HEK293T (cell line): ENCODE data around the gene FHIP1A.

Experiments used
- ARNT ChIP-seq: fragments of 450-650 bp; IDR thresholded peaks from 2 replicates; pipeline ENCODE4 v1.6.1; 2017; ENCODE audit warnings: mild to moderate bottlenecking
- BHLHE40 ChIP-seq: fragments of 450-650 bp; IDR thresholded peaks from 2 replicates; pipeline ENCODE4 v1.6.1; 2016; ENCODE audit warnings: mild to moderate bottlenecking, moderate library complexity, borderline replicate concordance
- ELF4 ChIP-seq: fragments of 450-650 bp; IDR thresholded peaks from 2 replicates; pipeline ENCODE4 v1.6.1; 2017; ENCODE audit warnings: antibody characterized with exemption
- FOXK2 ChIP-seq: fragments of 450-650 bp; IDR thresholded peaks from 2 replicates; pipeline ENCODE4 v1.6.1; 2016; ENCODE audit warnings: mild to moderate bottlenecking
- FOXM1 ChIP-seq: fragments of 450-650 bp; IDR thresholded peaks from 2 replicates; pipeline ENCODE4 v1.6.1; 2017; ENCODE audit warnings: mild to moderate bottlenecking, borderline replicate concordance
- LEF1 ChIP-seq: fragments of 450-650 bp; IDR thresholded peaks from 2 replicates; pipeline ENCODE4 v1.6.1; 2017; ENCODE audit warnings: mild to moderate bottlenecking, borderline replicate concordance
- NFRKB ChIP-seq: fragments of 450-650 bp; IDR thresholded peaks from 2 replicates; pipeline ENCODE4 v1.6.1; 2016; ENCODE audit warnings: mild to moderate bottlenecking, moderate library complexity
- PKNOX1 ChIP-seq: fragments of 450-650 bp; IDR thresholded peaks from 2 replicates; pipeline ENCODE4 v1.6.1; 2016
- SP1 ChIP-seq: fragments of 450-650 bp; IDR thresholded peaks from 2 replicates; pipeline ENCODE4 v1.6.1; 2017
- SUZ12 ChIP-seq: fragments of 450-650 bp; IDR thresholded peaks from 2 replicates; pipeline ENCODE4 v1.6.1; 2016; ENCODE audit warnings: mild to moderate bottlenecking
- TARDBP ChIP-seq: fragments of 450-650 bp; IDR thresholded peaks from 2 replicates; pipeline ENCODE4 v1.6.1; 2016
- ZNF384 ChIP-seq: fragments of 450-650 bp; IDR thresholded peaks from 2 replicates; pipeline ENCODE4 v1.6.1; 2016

DNA sequence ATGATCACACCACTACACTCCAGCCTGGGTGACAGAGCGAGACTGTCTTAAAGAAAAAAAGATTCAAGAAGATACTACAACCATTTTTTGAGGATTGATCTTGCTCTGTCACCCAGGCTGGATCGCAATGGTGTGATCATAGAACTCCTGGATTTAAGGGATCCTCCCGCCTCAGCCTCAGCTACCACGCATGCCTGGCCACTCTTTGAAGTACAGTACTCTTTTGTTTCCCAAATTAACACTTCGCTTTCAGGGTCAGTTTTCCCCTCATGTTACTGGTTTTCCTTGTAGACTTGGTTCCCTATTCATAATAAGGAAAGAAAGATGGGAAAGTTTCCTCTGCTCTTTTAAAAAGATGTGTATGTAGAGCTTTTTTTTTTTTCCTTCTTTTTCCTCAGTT is 34.3 kb downstream of the FHIP1A start:
- TF ChIP-seq SUZ12 (no peak), NFRKB (no peak), FOXM1 (no peak), ZNF384 (no peak), ELF4 (no peak), TARDBP (no peak), BHLHE40 (no peak), PKNOX1 (no peak), ARNT (no peak), LEF1 (no peak), SP1 (no peak), FOXK2 (no peak)
